ENCODE results near the gene TMPRSS15.

The TMPRSS15 gene

GRCh38 chr21:18340387-18340942 lies 63.1 kb downstream of the TMPRSS15 start:
- no peak overlapping the region for H3K9ac ChIP-seq (ENCODE audit: low read length)
- no peaks in the 10 kb centered on the region for H3K9me3 ChIP-seq (ENCODE audit: low read length)
- H3K36me3 ChIP-seq (ENCODE audit: insufficient read depth, low read length): no peaks in the 10 kb centered on the region
- H3K27ac ChIP-seq (ENCODE audit: low read depth, low read length): no peak overlapping the region
- H3K27me3 ChIP-seq (ENCODE audit: control insufficient read depth in 1 of 2, insufficient read depth in 2 of 2, low read length in 2 of 2): no peaks in the 10 kb centered on the region
- H3K4me3 ChIP-seq (ENCODE audit: low read depth in 1 of 2, low read length in 2 of 2): no peak overlapping the region
- H3K4me1 ChIP-seq (ENCODE audit: insufficient read depth, low read length): no peaks in the 10 kb centered on the region

GRCh38 chr21:18335651-18336236 lies 67.8 kb downstream of the TMPRSS15 start:
- no peaks in the 10 kb centered on the region for H3K9me3 ChIP-seq (ENCODE audit: low read length)
- H3K27ac ChIP-seq (ENCODE audit: low read depth, low read length): no peak overlapping the region
- no peak overlapping the region for H3K4me3 ChIP-seq (ENCODE audit: low read depth in 1 of 2, low read length in 2 of 2)
- H3K27me3 ChIP-seq (ENCODE audit: control insufficient read depth in 1 of 2, insufficient read depth in 2 of 2, low read length in 2 of 2): no peaks in the 10 kb centered on the region
- no peak overlapping the region for H3K9ac ChIP-seq (ENCODE audit: low read length)
- no peaks in the 10 kb centered on the region for H3K4me1 ChIP-seq (ENCODE audit: insufficient read depth, low read length)
- no peaks in the 10 kb centered on the region for H3K36me3 ChIP-seq (ENCODE audit: insufficient read depth, low read length)

GRCh38 chr21:18334066-18334465 lies 69.5 kb downstream of the TMPRSS15 start:
- Histone ChIP-seq H3K4me3 (ENCODE audit: low read depth in 1 of 2, low read length in 2 of 2) (no peak overlapping the region), H3K9me3 (ENCODE audit: low read length) (no peaks in the 10 kb centered on the region), H3K4me1 (ENCODE audit: insufficient read depth, low read length) (no peaks in the 10 kb centered on the region), H3K9ac (ENCODE audit: low read length) (no peak overlapping the region), H3K36me3 (ENCODE audit: insufficient read depth, low read length) (no peaks in the 10 kb centered on the region), H3K27ac (ENCODE audit: low read depth, low read length) (no peak overlapping the region), H3K27me3 (ENCODE audit: control insufficient read depth in 1 of 2, insufficient read depth in 2 of 2, low read length in 2 of 2) (no peaks in the 10 kb centered on the region)

GRCh38 chr21:18318156-18318555 lies 85.4 kb downstream of the TMPRSS15 start:
- H3K27me3 ChIP-seq (ENCODE audit: control insufficient read depth in 1 of 2, insufficient read depth in 2 of 2, low read length in 2 of 2): no peaks in the 10 kb centered on the region
- no peak overlapping the region for H3K9ac ChIP-seq (ENCODE audit: low read length)
- H3K27ac ChIP-seq (ENCODE audit: low read depth, low read length): no peak overlapping the region
- H3K36me3 ChIP-seq (ENCODE audit: insufficient read depth, low read length): no peaks in the 10 kb centered on the region
- no peaks in the 10 kb centered on the region for H3K9me3 ChIP-seq (ENCODE audit: low read length)
- H3K4me3 ChIP-seq (ENCODE audit: low read depth in 1 of 2, low read length in 2 of 2): no peak overlapping the region
- H3K4me1 ChIP-seq (ENCODE audit: insufficient read depth, low read length): no peaks in the 10 kb centered on the region

DNA sequence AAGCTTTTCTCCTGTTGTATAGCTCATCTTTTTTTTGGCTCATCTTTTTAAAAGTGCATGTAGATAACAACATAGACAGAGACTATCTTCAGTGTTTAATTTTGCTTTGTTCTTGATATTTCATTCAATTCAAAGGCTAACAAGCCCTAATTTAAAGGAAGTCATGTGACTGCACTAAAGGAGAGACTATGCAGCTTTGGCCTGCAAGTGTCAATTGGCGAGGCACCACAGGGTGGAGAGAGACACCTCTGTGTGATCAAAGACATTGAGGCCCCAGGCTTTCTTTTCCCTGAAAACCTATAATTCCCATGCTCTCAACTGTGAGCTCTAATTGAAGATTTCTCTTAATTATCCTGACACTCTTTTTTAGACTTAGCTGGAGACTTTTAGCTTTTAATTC lies 105.4 kb downstream of the TMPRSS15 start:
- Histone ChIP-seq H3K9ac (ENCODE audit: low read length) (no peak overlapping the region), H3K27me3 (ENCODE audit: control insufficient read depth in 1 of 2, insufficient read depth in 2 of 2, low read length in 2 of 2) (no peaks in the 10 kb centered on the region), H3K27ac (ENCODE audit: low read depth, low read length) (no peak overlapping the region), H3K36me3 (ENCODE audit: insufficient read depth, low read length) (no peaks in the 10 kb centered on the region), H3K4me1 (ENCODE audit: insufficient read depth, low read length) (no peaks in the 10 kb centered on the region), H3K9me3 (ENCODE audit: low read length) (no peaks in the 10 kb centered on the region), H3K4me3 (ENCODE audit: low read depth in 1 of 2, low read length in 2 of 2) (no peak overlapping the region)

DNA sequence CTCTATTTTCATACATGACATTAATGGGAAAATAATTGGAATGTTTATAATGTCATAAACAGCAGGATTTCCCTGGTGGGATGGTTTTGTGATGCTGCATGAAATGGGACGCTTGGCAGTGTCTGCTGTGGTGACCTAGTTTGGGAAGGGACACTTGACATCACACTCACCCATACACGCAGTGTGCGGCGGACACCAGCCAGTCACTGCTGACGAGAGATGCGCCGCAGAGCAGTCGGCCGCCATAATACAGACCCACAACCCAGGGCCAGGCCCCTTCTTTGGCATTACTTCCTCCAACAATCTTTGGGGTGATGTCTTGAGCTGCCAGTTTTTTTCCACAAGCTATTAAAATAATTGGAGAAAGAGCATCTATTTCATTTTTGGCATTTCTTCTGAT lies 109.5 kb downstream of the TMPRSS15 start:
- Histone ChIP-seq H3K27ac (ENCODE audit: low read depth, low read length) (no peak overlapping the region), H3K27me3 (ENCODE audit: control insufficient read depth in 1 of 2, insufficient read depth in 2 of 2, low read length in 2 of 2) (no peaks in the 10 kb centered on the region), H3K9ac (ENCODE audit: low read length) (no peak overlapping the region), H3K36me3 (ENCODE audit: insufficient read depth, low read length) (no peaks in the 10 kb centered on the region), H3K4me1 (ENCODE audit: insufficient read depth, low read length) (peaks cover 6% of the 10 kb centered on the region), H3K9me3 (ENCODE audit: low read length) (no peaks in the 10 kb centered on the region), H3K4me3 (ENCODE audit: low read depth in 1 of 2, low read length in 2 of 2) (no peak overlapping the region)

DNA sequence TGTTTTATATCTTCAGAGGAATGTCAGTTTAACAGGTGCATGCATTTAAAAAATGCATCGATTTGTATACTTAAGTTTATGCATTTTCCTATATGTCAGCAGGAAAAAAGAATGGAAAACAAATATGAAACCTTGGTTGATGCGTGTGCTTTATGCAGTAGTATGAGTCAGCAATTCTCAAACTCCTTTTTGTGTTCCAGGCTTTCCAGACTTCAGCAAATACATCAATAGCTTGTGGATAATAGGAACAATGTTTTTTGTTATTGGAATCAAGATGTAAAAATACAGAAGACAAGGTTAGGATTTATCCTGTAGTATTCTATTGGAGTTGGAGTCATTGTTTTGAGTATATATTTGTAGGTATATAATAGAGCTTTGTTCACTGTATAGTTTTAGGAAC lies 113.7 kb downstream of the TMPRSS15 start:
- Histone ChIP-seq H3K9me3 (ENCODE audit: low read length) (no peaks in the 10 kb centered on the region), H3K9ac (ENCODE audit: low read length) (no peak overlapping the region), H3K4me1 (ENCODE audit: insufficient read depth, low read length) (peaks cover 6% of the 10 kb centered on the region), H3K27me3 (ENCODE audit: control insufficient read depth in 1 of 2, insufficient read depth in 2 of 2, low read length in 2 of 2) (no peaks in the 10 kb centered on the region), H3K27ac (ENCODE audit: low read depth, low read length) (no peak overlapping the region), H3K4me3 (ENCODE audit: low read depth in 1 of 2, low read length in 2 of 2) (no peak overlapping the region), H3K36me3 (ENCODE audit: insufficient read depth, low read length) (no peaks in the 10 kb centered on the region)

DNA sequence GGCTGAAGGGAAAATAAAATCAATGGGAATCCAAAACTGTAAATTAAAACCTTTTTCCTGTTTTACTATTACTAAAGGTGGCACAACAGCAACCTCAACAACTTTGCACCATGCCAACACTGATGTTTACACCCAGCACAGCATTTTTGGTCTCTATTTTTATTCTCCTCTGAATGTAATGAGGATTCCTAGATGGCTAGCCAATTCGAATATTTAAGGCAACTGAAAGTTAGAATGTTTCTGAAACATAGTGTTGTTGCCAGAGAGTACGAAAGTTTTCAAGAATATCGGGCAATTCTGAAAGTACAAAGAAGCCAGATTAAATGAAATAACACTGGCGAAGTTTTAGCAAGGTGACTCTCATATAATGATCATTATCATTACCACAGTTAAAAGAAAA lies 118.2 kb downstream of the TMPRSS15 start:
- no peaks in the 10 kb centered on the region for H3K9me3 ChIP-seq (ENCODE audit: low read length)
- no peaks in the 10 kb centered on the region for H3K4me1 ChIP-seq (ENCODE audit: insufficient read depth, low read length)
- H3K27ac ChIP-seq (ENCODE audit: low read depth, low read length): no peak overlapping the region
- no peaks in the 10 kb centered on the region for H3K27me3 ChIP-seq (ENCODE audit: control insufficient read depth in 1 of 2, insufficient read depth in 2 of 2, low read length in 2 of 2)
- no peaks in the 10 kb centered on the region for H3K36me3 ChIP-seq (ENCODE audit: insufficient read depth, low read length)
- no peak overlapping the region for H3K9ac ChIP-seq (ENCODE audit: low read length)
- no peak overlapping the region for H3K4me3 ChIP-seq (ENCODE audit: low read depth in 1 of 2, low read length in 2 of 2)

- Histone ChIP-seq H3K4me3 (ENCODE audit: low read depth in 1 of 2, low read length in 2 of 2) (no peak overlapping the region), H3K36me3 (ENCODE audit: insufficient read depth, low read length) (no peaks in the 10 kb centered on the region), H3K4me1 (ENCODE audit: insufficient read depth, low read length) (no peaks in the 10 kb centered on the region), H3K27ac (ENCODE audit: low read depth, low read length) (no peak overlapping the region), H3K9ac (ENCODE audit: low read length) (no peak overlapping the region), H3K9me3 (ENCODE audit: low read length) (no peaks in the 10 kb centered on the region), H3K27me3 (ENCODE audit: control insufficient read depth in 1 of 2, insufficient read depth in 2 of 2, low read length in 2 of 2) (no peaks in the 10 kb centered on the region)
These were observed 127.8 kb downstream of the TMPRSS15 start for GRCh38 chr21:18275781-18276180.

GRCh38 chr21:18274370-18274769 lies 129.2 kb downstream of the TMPRSS15 start:
- Histone ChIP-seq H3K9ac (ENCODE audit: low read length) (no peak overlapping the region), H3K4me1 (ENCODE audit: insufficient read depth, low read length) (no peaks in the 10 kb centered on the region), H3K36me3 (ENCODE audit: insufficient read depth, low read length) (no peaks in the 10 kb centered on the region), H3K4me3 (ENCODE audit: low read depth in 1 of 2, low read length in 2 of 2) (no peak overlapping the region), H3K27ac (ENCODE audit: low read depth, low read length) (no peak overlapping the region), H3K9me3 (ENCODE audit: low read length) (no peaks in the 10 kb centered on the region), H3K27me3 (ENCODE audit: control insufficient read depth in 1 of 2, insufficient read depth in 2 of 2, low read length in 2 of 2) (no peaks in the 10 kb centered on the region)

GRCh38 chr21:18273400-18273799 lies 130.2 kb downstream of the TMPRSS15 start:
- no peaks in the 10 kb centered on the region for H3K36me3 ChIP-seq (ENCODE audit: insufficient read depth, low read length)

GRCh38 chr21:18269856-18270255 lies 133.7 kb downstream of the TMPRSS15 start:
- Histone ChIP-seq H3K27ac (ENCODE audit: low read depth, low read length) (no peak overlapping the region), H3K9ac (ENCODE audit: low read length) (no peak overlapping the region), H3K9me3 (ENCODE audit: low read length) (no peaks in the 10 kb centered on the region), H3K36me3 (ENCODE audit: insufficient read depth, low read length) (no peaks in the 10 kb centered on the region), H3K27me3 (ENCODE audit: control insufficient read depth in 1 of 2, insufficient read depth in 2 of 2, low read length in 2 of 2) (no peaks in the 10 kb centered on the region), H3K4me1 (ENCODE audit: insufficient read depth, low read length) (no peaks in the 10 kb centered on the region), H3K4me3 (ENCODE audit: low read depth in 1 of 2, low read length in 2 of 2) (no peak overlapping the region)

More at GRCh38 chr21:18273400-18273799, 130.2 kb downstream of the TMPRSS15 start:
- no peak overlapping the region for H3K27ac ChIP-seq (ENCODE audit: low read depth, low read length)
- no peaks in the 10 kb centered on the region for H3K4me1 ChIP-seq (ENCODE audit: insufficient read depth, low read length)
- H3K4me3 ChIP-seq (ENCODE audit: low read depth in 1 of 2, low read length in 2 of 2): no peak overlapping the region
- H3K27me3 ChIP-seq (ENCODE audit: control insufficient read depth in 1 of 2, insufficient read depth in 2 of 2, low read length in 2 of 2): no peaks in the 10 kb centered on the region
- no peaks in the 10 kb centered on the region for H3K9me3 ChIP-seq (ENCODE audit: low read length)
- no peak overlapping the region for H3K9ac ChIP-seq (ENCODE audit: low read length)

Measured in muscle layer of colon (tissue), 2 donors.